ENCODE data around the gene TRIM66.

The TRIM66 gene

GRCh38 chr11:8654503-8654902, 28.0 kb downstream of the TRIM66 start:
- DNase-seq (ENCODE audit: low read depth): no peak

GRCh38 chr11:8652140-8652539, 30.3 kb downstream of the TRIM66 start:
- DNase-seq (ENCODE audit: low read depth): peak; percentile 98

GRCh38 chr11:8650401-8650990, 32.0 kb downstream of the TRIM66 start:
- DNase-seq (ENCODE audit: low read depth): peak; percentile 44

GRCh38 chr11:8649361-8649760, 33.1 kb downstream of the TRIM66 start:
- DNase-seq (ENCODE audit: low read depth): peak; percentile 21

- no peak for DNase-seq (ENCODE audit: low read depth)
Observed at GRCh38 chr11:8646873-8647272, 35.6 kb downstream of the TRIM66 start.

DNA sequence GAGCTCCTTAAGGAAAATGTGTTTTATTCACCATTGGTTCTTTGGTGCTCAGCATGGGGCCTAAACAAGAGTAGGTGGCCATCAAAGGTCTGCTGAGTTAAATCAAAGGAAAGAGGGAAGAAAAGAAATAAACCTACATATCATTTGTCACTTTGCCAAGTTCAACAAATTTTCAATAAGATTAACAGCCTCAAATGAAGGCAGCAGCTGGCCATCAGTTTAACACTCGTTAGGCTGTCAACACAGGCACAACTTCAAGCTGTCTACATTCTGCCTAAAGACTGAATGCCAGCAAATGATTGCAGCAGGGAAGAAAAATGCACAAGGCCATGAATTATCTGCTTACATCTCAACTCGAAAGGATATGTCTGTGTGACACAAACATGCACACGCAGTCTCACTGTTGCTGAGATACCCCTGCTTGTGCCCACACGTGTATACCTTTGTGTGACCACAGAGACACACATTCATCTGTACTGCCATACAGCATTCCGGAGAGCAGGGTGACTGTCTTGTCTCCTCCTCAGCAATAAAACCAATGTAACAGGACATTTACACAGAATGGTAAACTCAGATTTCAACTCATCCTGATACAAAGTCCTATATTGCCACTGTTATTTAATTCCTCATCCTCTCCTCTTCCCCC, 40.1 kb downstream of the TRIM66 start:
- no peak for DNase-seq (ENCODE audit: low read depth)

GRCh38 chr11:8641332-8641731, 41.1 kb downstream of the TRIM66 start:
- no peak for DNase-seq (ENCODE audit: low read depth)

GRCh38 chr11:8640267-8640906, 42.1 kb downstream of the TRIM66 start:
- DNase-seq (ENCODE audit: low read depth): no peak

- no peak for DNase-seq (ENCODE audit: low read depth)
Observed at GRCh38 chr11:8639655-8640054, 42.8 kb downstream of the TRIM66 start.

GRCh38 chr11:8638300-8638699, 44.2 kb downstream of the TRIM66 start:
- DNase-seq (ENCODE audit: low read depth): no peak

DNA sequence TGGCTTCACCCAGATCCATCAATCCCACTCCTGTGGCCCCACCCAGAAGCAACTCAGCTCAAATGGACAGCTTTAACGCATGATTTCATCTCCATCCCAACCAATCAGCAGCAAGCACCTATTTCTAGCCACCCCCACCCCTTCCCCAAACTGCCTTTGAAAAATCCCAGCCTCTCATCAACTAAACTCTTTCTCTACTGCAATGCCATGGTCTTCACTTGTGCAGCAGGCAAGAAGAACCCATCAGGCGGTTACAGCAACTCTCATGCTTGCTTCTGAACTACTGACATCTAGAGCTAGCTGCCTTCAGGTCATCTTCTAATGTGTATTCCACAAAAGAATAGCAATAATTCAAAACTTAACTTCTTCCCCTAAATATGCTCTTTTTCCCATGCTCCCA, 46.3 kb downstream of the TRIM66 start:
- DNase-seq (ENCODE audit: low read depth): no peak

GRCh38 chr11:8634498-8634897, 48.0 kb downstream of the TRIM66 start:
- DNase-seq (ENCODE audit: low read depth): no peak

- DNase-seq (ENCODE audit: low read depth): no peak
Observed at GRCh38 chr11:8631395-8632118, 50.9 kb downstream of the TRIM66 start.

DNA sequence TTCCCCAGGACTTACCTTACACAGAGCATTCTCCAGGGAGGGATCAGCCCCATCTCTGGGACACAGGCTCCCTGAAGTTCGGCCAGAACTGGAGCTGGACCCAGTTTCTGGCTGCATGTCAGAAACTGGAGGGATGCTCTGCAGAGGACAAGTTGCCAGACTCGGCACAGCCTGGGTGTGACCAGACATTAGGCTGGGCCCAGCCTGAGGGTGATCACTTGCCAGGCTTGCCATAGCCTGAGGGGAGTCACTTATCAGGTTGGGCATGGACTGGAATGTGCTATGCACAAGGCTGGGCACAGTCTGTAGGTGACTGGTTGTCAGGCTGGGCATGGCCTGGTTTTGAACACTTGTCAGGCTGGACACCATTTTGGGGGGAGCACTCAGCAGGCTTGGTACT, 57.8 kb downstream of the TRIM66 start:
- no peak for DNase-seq (ENCODE audit: low read depth)

DNA sequence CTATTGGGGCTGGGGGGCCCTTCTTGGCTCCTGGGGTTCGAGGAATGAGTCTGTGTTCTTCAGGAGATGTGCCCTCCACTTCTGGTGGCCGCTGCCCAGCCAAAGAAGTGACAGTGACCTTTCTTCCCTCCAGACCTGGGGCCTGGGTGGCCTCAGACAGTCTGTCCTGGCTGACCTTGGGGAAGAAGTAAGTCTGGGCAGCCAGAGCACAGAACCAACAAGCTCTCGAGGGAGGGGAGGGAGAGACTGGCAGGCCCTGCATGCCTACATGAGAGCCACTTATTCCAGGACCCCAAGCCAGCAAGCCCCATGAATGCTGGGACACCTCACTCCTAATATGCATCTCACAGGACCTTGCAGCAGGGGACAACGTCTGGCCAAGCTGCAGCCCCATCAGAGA, 61.3 kb downstream of the TRIM66 start:
- no peak for DNase-seq (ENCODE audit: low read depth)

GRCh38 chr11:8617063-8617462, 65.4 kb downstream of the TRIM66 start:
- no peak for DNase-seq (ENCODE audit: low read depth)

DNA sequence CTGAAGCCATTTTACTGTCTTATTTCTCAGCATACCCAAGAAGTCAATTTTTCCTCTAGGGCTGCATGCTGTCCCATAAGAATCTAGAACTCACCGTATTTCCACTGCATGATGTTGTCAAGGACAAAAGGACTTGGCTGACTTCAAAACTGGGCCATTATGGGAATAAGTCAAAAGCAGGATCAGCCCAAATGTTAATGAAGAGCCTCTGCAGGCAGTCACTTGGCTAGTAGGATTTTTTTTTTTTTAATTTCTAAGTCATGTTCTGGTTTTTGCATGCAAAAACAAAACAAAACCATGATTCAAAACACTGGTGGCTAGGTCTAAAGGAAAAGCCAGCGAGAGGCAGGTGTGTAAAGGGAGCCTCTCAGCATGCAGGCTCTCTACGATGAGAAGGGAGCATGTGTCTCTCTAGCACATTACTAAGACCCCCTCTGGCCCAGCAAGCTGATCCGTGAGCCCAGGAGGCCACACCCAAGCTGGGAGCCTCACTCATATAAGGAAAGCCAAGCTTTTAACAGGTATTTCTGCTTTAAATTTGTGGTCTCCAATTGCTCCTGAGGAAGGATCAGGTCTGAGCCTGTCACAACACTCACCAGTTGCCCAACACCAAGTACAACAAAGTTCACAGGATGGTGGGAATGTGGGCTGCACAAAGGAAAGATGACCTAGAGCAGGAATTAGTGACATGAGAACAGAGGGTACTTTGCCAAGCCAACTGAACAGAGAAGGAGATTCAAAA, 67.0 kb downstream of the TRIM66 start:
- no peak for DNase-seq (ENCODE audit: low read depth)

- DNase-seq (ENCODE audit: low read depth): no peak
Observed at GRCh38 chr11:8614497-8614896, 68.0 kb downstream of the TRIM66 start.

- DNase-seq (ENCODE audit: low read depth): no peak
Observed at GRCh38 chr11:8613036-8613435, 69.4 kb downstream of the TRIM66 start.

DNA sequence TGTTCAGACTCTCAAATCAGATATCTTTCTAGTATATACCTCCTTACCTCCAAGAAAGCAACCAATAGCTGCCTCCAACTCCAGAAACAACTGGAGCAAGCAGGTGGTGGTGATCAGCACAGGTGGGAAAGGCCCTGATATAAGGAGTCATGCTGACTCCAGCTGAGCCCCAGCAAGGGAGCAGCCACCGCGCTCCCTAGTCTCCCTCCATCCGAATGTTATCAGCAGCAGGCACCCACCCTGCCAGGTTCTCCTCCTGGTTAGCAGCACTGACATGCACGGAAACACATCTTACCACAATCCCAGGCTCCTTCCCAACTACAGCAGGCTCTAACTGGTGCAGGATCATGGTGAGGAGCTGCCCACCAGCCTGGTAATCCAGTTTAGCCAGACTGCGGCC, 69.9 kb downstream of the TRIM66 start:
- no peak for DNase-seq (ENCODE audit: low read depth)

DNA sequence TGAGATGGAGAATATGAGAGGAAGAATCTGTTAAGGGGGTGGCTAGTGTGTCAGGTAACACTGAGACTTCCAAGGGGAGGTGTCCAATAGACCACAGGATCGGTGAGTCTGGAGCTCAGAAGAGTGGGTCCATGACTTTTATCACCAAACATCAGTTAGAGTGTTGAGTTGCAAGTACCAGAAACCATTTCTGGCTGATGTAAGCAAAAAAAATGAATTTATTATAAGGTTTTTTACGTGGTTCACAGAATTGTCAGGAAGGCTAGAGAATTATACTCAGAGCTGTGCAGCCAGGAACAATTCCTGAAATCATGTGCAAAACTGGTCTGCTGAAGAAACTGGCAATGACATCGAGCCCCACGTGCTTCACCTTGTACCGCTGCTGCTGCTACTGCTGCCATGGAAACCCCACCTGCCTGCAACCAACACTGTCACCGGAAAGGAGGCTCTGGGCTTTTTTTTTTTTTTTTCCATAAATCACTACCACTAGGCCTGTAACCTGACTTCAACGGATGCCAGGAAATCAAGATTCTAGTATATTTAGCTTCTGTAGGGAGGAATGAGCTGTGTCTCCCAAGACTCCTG, 71.8 kb downstream of the TRIM66 start:
- DNase-seq (ENCODE audit: low read depth): no peak

- no peak for DNase-seq (ENCODE audit: low read depth)
Observed at GRCh38 chr11:8608652-8609051, 73.8 kb downstream of the TRIM66 start.

Data from GM04503 (cell line).